GM10266 (cell line): ENCODE results near the gene TINCR.

Experiments
- DNase-seq: peaks from one replicate; pipeline ENCODE4 v3.0.0; 2012; ENCODE audit errors: extremely low spot score
- TF ChIP-seq, protein P1 (sequence below): IDR thresholded peaks from 2 replicates; pipeline ENCODE4 v1.5.1; 2012; ENCODE audit warnings: mild to moderate bottlenecking, low read depth; ENCODE audit not compliant: control insufficient read depth, insufficient read depth; ENCODE audit errors: missing control alignments

Gene TINCR

DNA sequence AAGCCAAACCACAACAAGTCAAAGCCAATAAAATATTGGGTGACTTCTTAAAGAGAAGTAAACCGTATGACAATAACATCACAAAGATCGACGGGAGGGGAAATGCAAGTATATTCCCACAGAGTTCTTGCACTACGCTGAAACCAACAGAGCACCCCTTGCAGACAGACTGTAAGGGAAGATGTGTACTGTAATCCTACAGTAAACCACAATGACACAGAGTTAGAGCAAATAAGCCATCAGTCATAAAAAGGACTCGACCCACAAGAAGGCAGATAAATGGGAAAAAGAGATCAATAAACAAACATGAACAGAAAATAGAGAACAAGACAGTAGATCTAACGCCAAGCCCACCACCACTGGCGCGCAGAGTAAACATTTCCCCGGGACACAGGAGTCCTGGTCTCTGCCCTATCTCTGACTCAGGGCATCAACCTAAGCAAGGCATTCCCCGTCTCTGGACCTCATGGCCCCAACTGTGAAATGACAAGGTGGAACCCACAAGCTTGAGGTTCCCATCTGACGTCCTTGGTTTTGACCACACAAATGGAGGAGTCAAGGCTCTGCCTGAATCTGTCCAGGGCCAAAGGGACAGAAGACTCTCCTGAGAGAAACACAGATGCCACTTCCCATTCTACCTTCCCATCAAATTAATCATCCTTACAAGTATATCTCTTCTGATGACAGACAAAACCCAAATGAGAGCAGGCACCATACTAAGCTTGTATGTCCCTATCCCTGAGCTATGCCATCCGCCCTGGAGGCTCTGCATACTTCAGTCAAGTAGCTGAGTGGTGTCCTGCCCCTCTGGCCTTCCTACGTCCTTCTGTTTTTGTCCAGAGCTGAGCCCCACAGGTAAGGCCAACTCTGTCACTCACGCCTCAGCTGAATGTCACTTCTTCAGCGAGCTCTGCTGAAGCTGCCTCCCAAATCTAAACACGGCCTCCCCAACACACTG, 39.8 kb upstream of the TINCR start:
- no peak for DNase-seq
- TF ChIP-seq, protein P1, sequence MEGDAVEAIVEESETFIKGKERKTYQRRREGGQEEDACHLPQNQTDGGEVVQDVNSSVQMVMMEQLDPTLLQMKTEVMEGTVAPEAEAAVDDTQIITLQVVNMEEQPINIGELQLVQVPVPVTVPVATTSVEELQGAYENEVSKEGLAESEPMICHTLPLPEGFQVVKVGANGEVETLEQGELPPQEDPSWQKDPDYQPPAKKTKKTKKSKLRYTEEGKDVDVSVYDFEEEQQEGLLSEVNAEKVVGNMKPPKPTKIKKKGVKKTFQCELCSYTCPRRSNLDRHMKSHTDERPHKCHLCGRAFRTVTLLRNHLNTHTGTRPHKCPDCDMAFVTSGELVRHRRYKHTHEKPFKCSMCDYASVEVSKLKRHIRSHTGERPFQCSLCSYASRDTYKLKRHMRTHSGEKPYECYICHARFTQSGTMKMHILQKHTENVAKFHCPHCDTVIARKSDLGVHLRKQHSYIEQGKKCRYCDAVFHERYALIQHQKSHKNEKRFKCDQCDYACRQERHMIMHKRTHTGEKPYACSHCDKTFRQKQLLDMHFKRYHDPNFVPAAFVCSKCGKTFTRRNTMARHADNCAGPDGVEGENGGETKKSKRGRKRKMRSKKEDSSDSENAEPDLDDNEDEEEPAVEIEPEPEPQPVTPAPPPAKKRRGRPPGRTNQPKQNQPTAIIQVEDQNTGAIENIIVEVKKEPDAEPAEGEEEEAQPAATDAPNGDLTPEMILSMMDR, result no peak

DNA sequence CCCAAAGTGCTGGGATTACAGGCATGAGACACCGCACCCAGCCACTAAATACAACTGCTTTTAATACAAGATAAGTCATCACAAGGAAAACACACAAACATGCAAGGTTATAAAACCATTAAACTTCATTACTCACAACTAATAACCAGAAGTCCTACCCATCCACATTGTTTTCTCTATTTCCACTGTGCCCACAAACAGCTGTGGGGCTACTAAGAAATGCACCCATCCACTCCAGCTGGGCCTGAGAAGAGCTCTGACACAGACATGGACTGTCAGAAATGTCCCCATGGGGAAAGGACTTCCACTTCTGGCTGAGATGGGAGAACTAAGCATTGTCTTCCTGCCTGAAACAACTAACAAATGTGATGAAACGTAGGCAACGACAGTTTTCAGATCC, 37.6 kb upstream of the TINCR start:
- TF ChIP-seq, protein P1, result no peak
- DNase-seq, result no peak

DNA sequence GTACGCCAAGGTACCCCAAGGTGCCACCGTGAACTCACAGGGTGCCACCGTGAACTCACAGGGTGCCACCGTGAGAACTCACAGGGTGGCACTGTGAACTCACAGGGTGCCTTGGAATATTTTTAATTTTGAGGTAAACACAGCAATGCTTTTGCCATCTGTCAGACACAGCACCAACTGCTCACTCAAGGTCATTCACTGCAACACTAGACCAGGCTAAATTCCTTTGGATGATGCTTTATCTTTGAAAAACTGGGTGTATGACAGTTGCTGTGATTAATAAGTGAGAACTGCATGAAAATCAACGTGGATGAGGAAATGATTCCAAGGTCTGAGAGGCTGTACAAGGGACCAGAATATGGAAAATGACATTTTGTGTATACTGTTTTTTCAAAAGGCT, 35.9 kb upstream of the TINCR start:
- no peak for DNase-seq
- TF ChIP-seq, protein P1, result no peak

DNA sequence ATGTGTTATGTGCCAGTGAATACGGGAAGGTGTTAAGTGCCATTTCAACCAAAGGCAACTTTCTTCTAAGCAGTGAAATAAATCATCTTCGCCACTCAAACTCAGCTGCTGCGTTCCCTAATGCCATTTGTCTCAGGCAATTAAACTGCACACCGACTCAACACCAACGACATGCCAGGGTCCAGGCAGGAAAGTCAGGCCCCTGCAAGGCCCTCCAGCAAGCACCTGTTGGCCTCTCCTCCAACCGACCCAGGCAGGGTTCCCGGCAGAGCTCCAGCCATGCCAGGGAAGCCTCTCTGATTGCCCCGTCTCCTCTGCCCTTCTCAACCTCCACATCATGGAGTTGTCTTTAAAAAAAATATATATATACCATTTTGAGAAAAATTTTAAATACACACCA, 33.0 kb upstream of the TINCR start:
- TF ChIP-seq, protein P1, result no peak
- no peak for DNase-seq

DNA sequence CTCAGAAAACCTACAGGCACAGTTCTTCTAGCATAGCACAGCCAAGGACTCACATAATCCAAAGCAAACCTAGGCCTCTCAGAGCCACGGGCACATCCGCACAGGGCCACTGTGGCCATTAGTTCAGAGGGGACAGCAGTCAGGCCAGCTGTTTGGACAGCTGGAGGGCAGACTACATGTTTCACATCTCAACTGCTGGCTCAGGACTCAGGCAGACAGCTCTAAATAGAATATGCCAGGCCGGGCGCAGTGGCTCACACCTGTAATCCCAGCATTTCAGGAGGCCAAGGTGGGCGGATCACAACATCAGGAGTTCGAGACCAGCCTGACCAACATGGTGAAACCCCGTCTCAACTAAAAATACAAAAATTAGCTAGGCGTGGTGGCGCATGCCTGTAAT, 28.0 kb upstream of the TINCR start:
- no peak for DNase-seq
- TF ChIP-seq, protein P1, result no peak

DNA sequence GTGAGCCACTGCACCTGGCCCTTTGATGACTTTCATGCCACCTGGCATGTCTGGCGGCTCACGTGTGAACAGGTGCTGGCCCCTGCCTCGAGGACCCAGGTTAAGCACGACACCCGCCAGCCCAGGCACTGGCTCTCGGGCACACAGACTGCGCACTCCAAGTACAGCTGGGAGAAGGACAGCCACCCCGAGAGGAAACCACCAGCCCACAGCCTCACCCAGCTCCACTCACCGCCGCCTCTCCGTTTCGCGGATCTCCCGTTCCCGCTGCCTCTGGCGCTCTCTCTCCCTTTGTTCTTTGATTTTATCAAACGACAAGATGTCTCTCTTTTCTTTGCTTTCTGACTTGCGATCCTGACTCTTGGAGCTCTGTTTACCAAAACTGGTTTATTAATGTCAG, 27.4 kb upstream of the TINCR start:
- TF ChIP-seq, protein P1, result no peak
- no peak for DNase-seq

DNA sequence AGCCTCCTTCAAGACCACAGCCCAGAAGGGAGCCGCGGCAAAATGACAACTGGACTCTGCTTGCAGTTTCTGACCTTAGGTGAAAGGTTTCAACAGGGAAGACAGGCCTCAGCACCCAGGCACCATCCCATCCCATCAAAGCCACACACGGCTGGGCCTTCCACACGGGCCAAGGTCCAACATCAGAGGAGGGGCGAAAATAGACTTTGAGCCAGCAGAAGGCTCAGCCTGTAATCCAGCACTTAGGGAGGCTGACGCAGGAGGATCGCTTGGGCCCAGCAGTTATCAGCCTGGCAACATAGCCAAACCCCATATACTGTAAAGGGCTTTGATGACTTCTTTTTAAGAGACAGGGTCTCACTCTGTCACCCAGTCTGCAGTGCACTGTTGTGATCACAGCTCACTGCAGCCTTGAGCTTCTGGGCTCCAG, 26.8 kb upstream of the TINCR start:
- no peak for DNase-seq
- TF ChIP-seq, protein P1, result no peak
